IMR-90 (cell line): Measurements from ENCODE around the gene ACVR1B. TPM values are rescaled to one million over a fixed set of nuclear protein-coding genes. Genes with fewer than 3 reads are reported as not detected.

Source experiments
- ATAC-seq: fragments of 200-7000 bp; cut with Tn5 transposase; 2 replicates; pipeline ENCODE4 v1.9.1; 2020; ENCODE audit warnings: low read depth, mild to moderate bottlenecking, moderate library complexity
- BruUV-seq: library from RNA; stranded (reverse); fragments of 400-500 nt; replicated peaks from 2 replicates; lab custom pipeline; 2021; lab: Mats Ljungman, UMichigan
- CTCF ChIA-PET: fragments of 300-600 bp; formaldehyde crosslinking; extraction: SDS; loops from one replicate; lab custom pipeline; 2021; ENCODE audit warnings: antibody characterized with exemption; lab: Yijun Ruan, JAX
- POLR2A ChIA-PET: fragments of 300-600 bp; sonication (Branson Sonifier 250); formaldehyde crosslinking; loops from one replicate; lab custom pipeline; 2022; ENCODE audit warnings: antibody characterized with exemption; ENCODE audit not compliant: unreplicated experiment; lab: Charles Lee
- DNase-seq: peaks from one replicate; pipeline ENCODE4 v3.0.0; 2013
- H2AFZ ChIP-seq: replicated peaks from 2 replicates; pipeline ENCODE3; 2013; ENCODE audit warnings: low read length, mild to moderate bottlenecking; ENCODE audit not compliant: poor library complexity
- H2AK5ac ChIP-seq: 2 replicates; pipeline ENCODE4 v1.6.1; 2013; ENCODE audit warnings: low read depth, low read length, inconsistent platforms
- H2AK9ac ChIP-seq: replicated peaks from 2 replicates; pipeline ENCODE3; 2013; ENCODE audit warnings: mild to moderate bottlenecking, low read depth, low read length, moderate library complexity; ENCODE audit not compliant: poor library complexity
- H2BK120ac ChIP-seq: 2 replicates; pipeline ENCODE4 v1.6.1; 2013; ENCODE audit warnings: low read depth, low read length, inconsistent platforms
- H2BK15ac ChIP-seq: 3 replicates; pipeline ENCODE4 v1.6.1; 2013; ENCODE audit warnings: low read depth, low read length, inconsistent platforms
- H2BK20ac ChIP-seq: 2 replicates; pipeline ENCODE4 v1.6.1; 2013; ENCODE audit warnings: low read depth, mild to moderate bottlenecking, inconsistent platforms, low read length, moderate library complexity
- H2BK5ac ChIP-seq: 2 replicates; pipeline ENCODE4 v1.6.1; 2013; ENCODE audit warnings: mild to moderate bottlenecking, low read depth, low read length, inconsistent platforms; ENCODE audit not compliant: poor library complexity, severe bottlenecking
- H3K14ac ChIP-seq: replicated peaks from 2 replicates; pipeline ENCODE4 v1.6.1; 2013; ENCODE audit warnings: low read depth, low read length, inconsistent platforms
- H3K18ac ChIP-seq: 2 replicates; pipeline ENCODE4 v1.6.1; 2013; ENCODE audit warnings: low read depth, low read length, control low read depth
- H3K23ac ChIP-seq: 2 replicates; pipeline ENCODE4 v1.6.1; 2013; ENCODE audit warnings: low read depth, low read length, inconsistent platforms
- H3K27ac ChIP-seq: 2 replicates; pipeline ENCODE4 v1.5.1; 2013; ENCODE audit warnings: mild to moderate bottlenecking, control low read depth, low read length; ENCODE audit not compliant: insufficient read depth
- H3K27me3 ChIP-seq: 2 replicates; pipeline ENCODE4 v1.6.1; 2013; ENCODE audit warnings: low read length; ENCODE audit not compliant: control insufficient read depth, insufficient read depth
- H3K36me3 ChIP-seq: 2 replicates; pipeline ENCODE4 v1.6.1; 2013; ENCODE audit warnings: low read length, mixed read lengths; ENCODE audit not compliant: control insufficient read depth, insufficient read depth
- H3K4ac ChIP-seq: 2 replicates; pipeline ENCODE4 v1.6.1; 2013; ENCODE audit warnings: low read depth, low read length, inconsistent platforms
- H3K4me1 ChIP-seq: 2 replicates; pipeline ENCODE4 v1.6.1; 2013; ENCODE audit warnings: low read length, mixed read lengths; ENCODE audit not compliant: control insufficient read depth, insufficient read depth
- H3K4me2 ChIP-seq: 2 replicates; pipeline ENCODE4 v1.6.1; 2013; ENCODE audit warnings: low read depth, mild to moderate bottlenecking, control low read depth, low read length, moderate library complexity
- H3K4me3 ChIP-seq: 2 replicates; pipeline ENCODE4 v1.5.1; 2013; ENCODE audit warnings: low read depth, mild to moderate bottlenecking, control low read depth, low read length, moderate library complexity; ENCODE audit not compliant: insufficient read depth
- H3K56ac ChIP-seq: 2 replicates; pipeline ENCODE4 v1.6.1; 2013; ENCODE audit warnings: low read length, inconsistent platforms; ENCODE audit not compliant: insufficient read depth; ENCODE audit errors: extremely low read depth
- H3K79me1 ChIP-seq, 2 experiments: 2 replicates each; pipeline ENCODE4 v1.6.1; 2013; ENCODE audit warnings: low read length in 2 of 2, inconsistent platforms in 1 of 2, low read depth in 1 of 2
- H3K9ac ChIP-seq: 2 replicates; pipeline ENCODE4 v1.6.1; 2013; ENCODE audit warnings: low read depth, low read length, control low read depth
- H3K9me1 ChIP-seq: 2 replicates; pipeline ENCODE4 v1.6.1; 2013; ENCODE audit warnings: low read length, inconsistent platforms; ENCODE audit not compliant: insufficient read depth
- H3K9me3 ChIP-seq: 2 replicates; pipeline ENCODE4 v1.6.1; 2013; ENCODE audit warnings: low read length; ENCODE audit not compliant: control insufficient read depth, insufficient read depth
- H4K20me1 ChIP-seq: 2 replicates; pipeline ENCODE4 v1.6.1; 2013; ENCODE audit warnings: low read length, inconsistent platforms; ENCODE audit not compliant: insufficient read depth
- H4K5ac ChIP-seq: 2 replicates; pipeline ENCODE4 v1.6.1; 2013; ENCODE audit warnings: mild to moderate bottlenecking, low read depth, low read length, control low read depth
- H4K8ac ChIP-seq, 2 experiments: 2 replicates each; pipeline ENCODE4 v1.6.1; 2013; ENCODE audit warnings: low read depth in 2 of 2, low read length in 2 of 2, control low read depth in 1 of 2, inconsistent platforms in 1 of 2
- H4K91ac ChIP-seq: 2 replicates; pipeline ENCODE4 v1.6.1; 2013; ENCODE audit warnings: low read depth, low read length, inconsistent platforms; ENCODE audit not compliant: insufficient read depth
- BHLHE40 ChIP-seq: fragments of 150-350 bp; IDR thresholded peaks from 2 replicates; pipeline ENCODE4 v1.6.1; 2016; ENCODE audit warnings: mild to moderate bottlenecking, low read depth, low read length
- NFE2L2 ChIP-seq: fragments of 150-350 bp; IDR thresholded peaks from 2 replicates; pipeline ENCODE4 v1.6.1; 2016; ENCODE audit warnings: low read depth, mild to moderate bottlenecking, low read length
- POLR2A ChIP-seq: IDR thresholded peaks from 2 replicates; pipeline ENCODE4 v1.6.1; 2012; ENCODE audit warnings: mild to moderate bottlenecking, low read depth, low read length
- RAD21 ChIP-seq: IDR thresholded peaks from 2 replicates; pipeline ENCODE4 v1.6.1; 2012; ENCODE audit warnings: low read length, improper control_type of control experiment
- RFX5 ChIP-seq: IDR thresholded peaks from 2 replicates; pipeline ENCODE4 v1.8.0; 2012; ENCODE audit warnings: low read depth, mild to moderate bottlenecking, low read length, moderate library complexity
- WGBS, 2 experiments: methylation state at CpG; one replicate each; pipeline versions ENCODE4 v1.1.5 to v1.1.7; 2013; ENCODE audit warnings: missing lambda C conversion rate in 2 of 2; ENCODE audit not compliant: insufficient read length in 1 of 2; ENCODE audit errors: extremely low coverage in 2 of 2; 5-methylcytosine and 5-hydroxymethylcytosine counted together
- dilution Hi-C: fragments of 300-500 bp; cut with HindIII; formaldehyde crosslinking; loops from one replicate; pipeline ENCODE4 v1.14.3; 2018; ENCODE audit warnings: low sequenced_read_pairs; ENCODE audit not compliant: unreplicated experiment
- in situ Hi-C: fragments of 300-500 bp; cut with MboI; formaldehyde crosslinking; loops from 3 replicates; pipeline ENCODE4 v1.14.3; 2019; ENCODE audit warnings: low sequenced_read_pairs, inconsistent platforms, mixed read lengths
- intact Hi-C: fragments of 100-400 bp; cut with micrococcal nuclease; formaldehyde crosslinking; loops from 2 replicates; pipeline ENCODE4 v1.10.0; 2022
- polyA plus RNA-seq, 3 experiments: library from polyadenylated mRNA; depleted of rRNA; stranded (reverse); fragments of >200 nt; gene quantifications; 2 replicates each; pipeline ENCODE4 v1.2.3, GENCODE V29; 2012; ENCODE audit warnings: low replicate concordance in 1 of 3
- total RNA-seq: library from RNA; depleted of rRNA; stranded (reverse); fragments of >200 nt; gene quantifications from 2 replicates; pipeline ENCODE4 v1.2.3, GENCODE V29; 2012
- TF ChIP-seq, protein P1 (sequence below): fragments of 150-350 bp; IDR thresholded peaks from 2 replicates; pipeline ENCODE4 v1.6.1; 2016; ENCODE audit warnings: low read depth, mild to moderate bottlenecking, low read length, moderate library complexity, borderline replicate concordance

Gene ACVR1B
- total and polyA plus RNA-seq, 2 of the 4 experiments (the other 2 are of a cell fraction), result 5.7 to 13.6 TPM

DNA sequence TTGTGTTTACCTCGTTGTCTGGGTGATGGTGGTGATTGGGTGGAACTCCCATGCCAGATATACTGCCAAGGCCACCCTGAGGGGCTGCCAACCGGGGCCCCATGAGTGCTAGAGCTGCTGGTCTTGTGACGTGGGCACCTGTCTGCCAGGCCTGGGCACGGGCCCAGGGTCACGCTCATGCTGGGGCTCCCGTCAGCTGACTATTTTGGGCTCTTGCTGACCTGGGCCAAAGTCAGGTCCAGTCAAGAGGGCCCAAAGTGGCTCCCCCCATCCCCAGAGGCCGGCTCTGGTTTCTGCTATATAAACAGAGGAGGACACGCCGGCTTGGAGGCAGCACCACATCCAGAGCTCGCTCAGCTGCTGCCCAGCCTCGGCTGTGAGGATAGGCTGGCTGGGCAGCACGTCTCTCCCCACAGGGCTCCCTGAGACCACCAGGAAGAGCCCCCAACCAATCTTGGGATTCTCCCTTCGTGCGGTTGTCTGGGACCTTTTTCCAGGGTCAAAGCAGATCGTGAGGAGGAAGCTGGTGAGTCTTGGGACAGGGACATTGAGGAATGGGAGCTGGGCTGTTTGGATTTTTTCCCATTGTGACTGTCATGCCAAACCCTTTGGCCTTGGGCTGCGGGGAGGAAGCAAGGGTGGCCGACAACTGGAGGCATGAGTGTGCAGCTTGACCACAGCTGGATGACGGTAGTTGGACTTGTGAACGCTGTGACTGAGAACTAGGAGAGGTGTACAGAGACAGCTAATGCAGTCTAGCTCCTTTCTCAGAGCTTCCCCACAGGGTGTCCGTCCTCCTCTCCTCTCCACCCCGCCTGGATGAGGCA is 92.1 kb downstream of the ACVR1B start:
- no peak overlapping the region for H3K4me3 ChIP-seq
- H4K91ac ChIP-seq, result no peak overlapping the region
- CTCF ChIA-PET, result no interaction called here
- no peak overlapping the region for H2BK15ac ChIP-seq
- H2BK120ac ChIP-seq, result no peak overlapping the region
- 75% methylated on average over 7 of the region's 21 CpGs; no CpG with 5 or more reads in 1 of the 2 experiments for WGBS, 2 experiments
- no TSS peak for BruUV-seq
- intact Hi-C loops (no loop called here), dilution Hi-C loops (no loop called here), in situ Hi-C loops (no loop called here)
- no peak overlapping the region for H2BK5ac ChIP-seq
- no peak overlapping the region for H4K8ac ChIP-seq
- no peak overlapping the region for H3K4ac ChIP-seq
- no peak overlapping the region for H2AK9ac ChIP-seq
- no peak for ATAC-seq
- H3K56ac ChIP-seq, result no peak overlapping the region
- no peak overlapping the region for H2AFZ ChIP-seq
- no peak overlapping the region for H2BK20ac ChIP-seq
- POLR2A ChIA-PET, result no interaction called here
- peaks cover 33% of the 10 kb centered on the region for H4K20me1 ChIP-seq
- H3K14ac ChIP-seq, result no peak overlapping the region
- H3K4me1 ChIP-seq, result no peaks in the 10 kb centered on the region
- no peaks in the 10 kb centered on the region for H3K27me3 ChIP-seq
- no peak overlapping the region for H3K27ac ChIP-seq
- H3K9me3 ChIP-seq, result no peaks in the 10 kb centered on the region
- no peak for DNase-seq
- peaks cover 3% of the 10 kb centered on the region; the same call in 1 of the 2 replicates for H3K36me3 ChIP-seq
- no peak overlapping the region for H3K18ac ChIP-seq
- no peak overlapping the region for H3K4me2 ChIP-seq
- peaks cover 13 to 76% of the 10 kb centered on the region in 2 experiments; a peak in 3 of 4 replicates for H3K79me1 ChIP-seq
- peaks cover 24% of the 10 kb centered on the region for H3K9me1 ChIP-seq
- H3K23ac ChIP-seq, result no peak overlapping the region
- TF ChIP-seq RAD21 (no peak), POLR2A (no peak), NFE2L2 (no peak), BHLHE40 (no peak), RFX5 (no peak)
- TF ChIP-seq, protein P1, sequence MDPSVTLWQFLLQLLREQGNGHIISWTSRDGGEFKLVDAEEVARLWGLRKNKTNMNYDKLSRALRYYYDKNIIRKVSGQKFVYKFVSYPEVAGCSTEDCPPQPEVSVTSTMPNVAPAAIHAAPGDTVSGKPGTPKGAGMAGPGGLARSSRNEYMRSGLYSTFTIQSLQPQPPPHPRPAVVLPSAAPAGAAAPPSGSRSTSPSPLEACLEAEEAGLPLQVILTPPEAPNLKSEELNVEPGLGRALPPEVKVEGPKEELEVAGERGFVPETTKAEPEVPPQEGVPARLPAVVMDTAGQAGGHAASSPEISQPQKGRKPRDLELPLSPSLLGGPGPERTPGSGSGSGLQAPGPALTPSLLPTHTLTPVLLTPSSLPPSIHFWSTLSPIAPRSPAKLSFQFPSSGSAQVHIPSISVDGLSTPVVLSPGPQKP, result no peak
- H2AK5ac ChIP-seq, result no peak overlapping the region
- H3K9ac ChIP-seq, result no peak overlapping the region
- no peak overlapping the region for H4K5ac ChIP-seq
